NT2/D1 (cell line): ENCODE data around the gene ARHGEF10L.

Experiments used
- DNase-seq: peaks from one replicate; pipeline ENCODE4 v3.0.0-alpha.2; 2011; ENCODE audit warnings: low read depth, low spot score
- H3K27me3 ChIP-seq: 2 replicates; pipeline ENCODE4 v1.6.0; 2011; ENCODE audit warnings: mild to moderate bottlenecking; ENCODE audit not compliant: insufficient read length, insufficient read depth
- H3K36me3 ChIP-seq: 2 replicates; pipeline ENCODE4 v1.6.1; 2011; ENCODE audit warnings: mild to moderate bottlenecking, low read length, mixed read lengths; ENCODE audit not compliant: insufficient read depth, insufficient read length
- H3K4me1 ChIP-seq: 2 replicates; pipeline ENCODE4 v1.5.1; 2011; ENCODE audit not compliant: insufficient read depth, insufficient read length
- H3K4me3 ChIP-seq: 2 replicates; pipeline ENCODE4 v1.5.1; 2011; ENCODE audit warnings: low read depth; ENCODE audit not compliant: insufficient read length
- H3K9ac ChIP-seq: 2 replicates; pipeline ENCODE4 v1.6.0; 2011; ENCODE audit warnings: low read depth; ENCODE audit not compliant: insufficient read length
- H3K9me3 ChIP-seq: 2 replicates; pipeline ENCODE4 v1.5.1; 2011; ENCODE audit warnings: mild to moderate bottlenecking, low read length; ENCODE audit not compliant: insufficient read depth
- SUZ12 ChIP-seq: IDR thresholded peaks from 2 replicates; pipeline ENCODE4 v1.6.1; 2011; ENCODE audit not compliant: insufficient read length, insufficient read depth; ENCODE audit errors: extremely low read depth
- YY1 ChIP-seq: IDR thresholded peaks from 2 replicates; pipeline ENCODE4 v1.6.1; 2011; ENCODE audit not compliant: insufficient read length, insufficient read depth
- ZNF274 ChIP-seq: IDR thresholded peaks from 2 replicates; pipeline ENCODE4 v1.6.1; 2011; ENCODE audit warnings: mild to moderate bottlenecking, low read depth, low read length

Gene ARHGEF10L

DNA sequence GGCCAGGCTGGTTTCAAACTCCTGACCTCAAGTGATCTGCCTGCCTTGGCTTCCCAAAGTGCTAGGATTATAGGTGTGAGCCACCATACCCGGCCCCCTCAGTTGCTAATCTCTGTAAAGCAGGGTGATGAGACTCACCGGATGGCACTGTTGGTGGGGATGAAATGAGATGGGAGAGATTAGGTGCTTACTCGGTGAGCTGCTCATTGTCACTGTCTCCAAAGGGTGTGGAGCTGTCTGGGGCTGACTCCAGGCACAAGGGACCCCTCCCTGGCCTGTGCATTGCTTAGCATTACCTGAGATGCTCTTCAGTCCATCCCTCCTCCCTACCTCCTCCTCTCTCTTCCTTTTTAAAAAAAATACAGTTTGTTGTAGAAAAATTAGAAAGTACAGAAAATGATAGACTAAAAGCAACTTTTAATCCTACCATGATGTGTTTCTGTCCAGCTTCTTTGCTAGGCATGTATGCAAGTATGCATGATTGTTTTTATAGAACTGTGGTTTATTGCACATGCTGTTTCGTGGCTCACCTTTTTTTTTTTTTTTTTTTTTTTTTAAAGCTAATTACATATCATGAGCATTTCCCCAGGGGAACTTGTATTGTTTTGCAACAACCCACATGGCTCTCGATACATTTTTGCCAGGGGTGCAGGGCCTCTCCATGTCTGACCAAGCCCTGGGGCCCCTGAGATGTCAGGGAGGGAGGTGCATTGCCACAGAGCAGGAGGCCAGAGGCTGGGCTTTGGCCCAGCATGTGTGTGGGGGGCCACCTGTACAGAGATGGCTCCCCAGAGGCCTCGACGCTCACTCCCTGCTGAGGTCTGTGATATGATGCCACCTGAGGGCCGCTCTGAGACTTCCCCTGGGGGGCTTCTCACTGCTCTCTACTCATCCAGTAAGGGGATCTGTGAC lies 55.4 kb downstream of the ARHGEF10L start:
- H3K4me1 ChIP-seq, result peaks cover 7% of the 10 kb centered on the region
- DNase-seq, result no peak
- TF ChIP-seq ZNF274 (no peak), YY1 (no peak), SUZ12 (no peak)

DNA sequence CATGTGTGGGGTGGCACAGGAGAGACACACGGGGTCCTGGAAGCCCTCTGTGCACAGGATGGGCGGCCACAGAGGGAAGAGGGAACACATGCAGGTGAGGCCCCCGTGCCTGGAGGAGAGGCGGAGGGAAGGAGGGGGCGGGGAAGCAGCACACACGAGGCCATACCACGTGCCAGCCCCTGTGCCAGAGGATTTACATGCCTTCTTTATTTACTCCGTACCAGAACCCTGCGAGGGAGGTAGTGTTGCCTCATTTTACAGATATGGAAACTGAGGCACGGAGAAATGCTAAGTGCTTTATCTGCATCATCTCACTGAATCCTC lies 56.1 kb downstream of the ARHGEF10L start:
- H3K9ac ChIP-seq, result no peak overlapping the region
- DNase-seq, result no peak
- TF ChIP-seq ZNF274, result no peak
- no peak for TF ChIP-seq YY1
- no peak for TF ChIP-seq SUZ12
- no peaks in the 10 kb centered on the region for H3K9me3 ChIP-seq
- H3K36me3 ChIP-seq, result peaks cover 36% of the 10 kb centered on the region
- no peaks in the 10 kb centered on the region for H3K27me3 ChIP-seq
- peaks cover 6% of the 10 kb centered on the region for H3K4me1 ChIP-seq
- H3K4me3 ChIP-seq, result no peak overlapping the region

More for the DNA sequence above, 55.4 kb downstream of the ARHGEF10L start:
- no peak overlapping the region for H3K4me3 ChIP-seq
- H3K9me3 ChIP-seq, result no peaks in the 10 kb centered on the region
- H3K9ac ChIP-seq, result no peak overlapping the region
- no peaks in the 10 kb centered on the region for H3K27me3 ChIP-seq
- H3K36me3 ChIP-seq, result peaks cover 40% of the 10 kb centered on the region

- no peak for DNase-seq
- H3K4me3 ChIP-seq, result no peak overlapping the region
- no peaks in the 10 kb centered on the region for H3K27me3 ChIP-seq
- H3K4me1 ChIP-seq, result peaks cover 6% of the 10 kb centered on the region
- H3K9me3 ChIP-seq, result no peaks in the 10 kb centered on the region
- no peak for TF ChIP-seq ZNF274
- TF ChIP-seq SUZ12, result no peak
- no peak for TF ChIP-seq YY1
- no peak overlapping the region for H3K9ac ChIP-seq
- peaks cover 30% of the 10 kb centered on the region for H3K36me3 ChIP-seq
Measured at GRCh38 chr1:17596186-17596585, 56.7 kb downstream of the ARHGEF10L start.

GRCh38 chr1:17596651-17597509 lies 57.4 kb downstream of the ARHGEF10L start:
- H3K9ac ChIP-seq, result no peak overlapping the region
- TF ChIP-seq SUZ12 (no peak), ZNF274 (no peak), YY1 (no peak)
- H3K36me3 ChIP-seq, result peaks cover 28% of the 10 kb centered on the region
- no peak for DNase-seq
- peaks cover 6% of the 10 kb centered on the region for H3K4me1 ChIP-seq
- no peaks in the 10 kb centered on the region for H3K27me3 ChIP-seq
- no peak overlapping the region for H3K4me3 ChIP-seq
- no peaks in the 10 kb centered on the region for H3K9me3 ChIP-seq

- H3K4me1 ChIP-seq, result peaks cover 8% of the 10 kb centered on the region
- H3K4me3 ChIP-seq, result no peak overlapping the region
Measured at GRCh38 chr1:17597651-17598050, 58.2 kb downstream of the ARHGEF10L start.

GRCh38 chr1:17598251-17598650 lies 58.8 kb downstream of the ARHGEF10L start:
- Histone ChIP-seq H3K36me3 (peaks cover 26% of the 10 kb centered on the region), H3K4me1 (peaks cover 10% of the 10 kb centered on the region), H3K27me3 (no peaks in the 10 kb centered on the region), H3K4me3 (no peak overlapping the region), H3K9me3 (no peaks in the 10 kb centered on the region), H3K9ac (no peak overlapping the region)
- TF ChIP-seq ZNF274, result no peak
- no peak for DNase-seq

More at GRCh38 chr1:17597651-17598050, 58.2 kb downstream of the ARHGEF10L start:
- Histone ChIP-seq H3K9me3 (no peaks in the 10 kb centered on the region), H3K9ac (no peak overlapping the region), H3K36me3 (peaks cover 26% of the 10 kb centered on the region), H3K27me3 (no peaks in the 10 kb centered on the region)
- DNase-seq, result no peak
- no peak for TF ChIP-seq SUZ12
- no peak for TF ChIP-seq YY1
- TF ChIP-seq ZNF274, result no peak

GRCh38 chr1:17599291-17599953 lies 59.9 kb downstream of the ARHGEF10L start:
- Histone ChIP-seq H3K36me3 (peaks cover 21% of the 10 kb centered on the region), H3K4me3 (no peak overlapping the region), H3K27me3 (no peaks in the 10 kb centered on the region), H3K4me1 (peaks cover 13% of the 10 kb centered on the region), H3K9me3 (no peaks in the 10 kb centered on the region), H3K9ac (no peak overlapping the region)
- DNase-seq, result no peak
- no peak for TF ChIP-seq SUZ12
- no peak for TF ChIP-seq ZNF274
- no peak for TF ChIP-seq YY1
